IMR-90 (cell line): ENCODE data around the gene GCNT3. TPM values are rescaled to one million over a fixed set of nuclear protein-coding genes. Genes with fewer than 3 reads are reported as not detected.

Experiments used
- ATAC-seq: fragments of 200-7000 bp; cut with Tn5 transposase; 2 replicates; pipeline ENCODE4 v1.9.1; 2020; ENCODE audit warnings: low read depth, mild to moderate bottlenecking, moderate library complexity
- BruUV-seq: library from RNA; stranded (reverse); fragments of 400-500 nt; replicated peaks from 2 replicates; lab custom pipeline; 2021; lab: Mats Ljungman, UMichigan
- CTCF ChIA-PET: fragments of 300-600 bp; formaldehyde crosslinking; extraction: SDS; loops from one replicate; lab custom pipeline; 2021; ENCODE audit warnings: antibody characterized with exemption; lab: Yijun Ruan, JAX
- POLR2A ChIA-PET: fragments of 300-600 bp; sonication (Branson Sonifier 250); formaldehyde crosslinking; loops from one replicate; lab custom pipeline; 2022; ENCODE audit warnings: antibody characterized with exemption; ENCODE audit not compliant: unreplicated experiment; lab: Charles Lee
- DNase-seq: peaks from one replicate; pipeline ENCODE4 v3.0.0; 2013
- H2AFZ ChIP-seq: replicated peaks from 2 replicates; pipeline ENCODE3; 2013; ENCODE audit warnings: low read length, mild to moderate bottlenecking; ENCODE audit not compliant: poor library complexity
- H2AK5ac ChIP-seq: 2 replicates; pipeline ENCODE4 v1.6.1; 2013; ENCODE audit warnings: low read depth, low read length, inconsistent platforms
- H2AK9ac ChIP-seq: replicated peaks from 2 replicates; pipeline ENCODE3; 2013; ENCODE audit warnings: mild to moderate bottlenecking, low read depth, low read length, moderate library complexity; ENCODE audit not compliant: poor library complexity
- H2BK120ac ChIP-seq: 2 replicates; pipeline ENCODE4 v1.6.1; 2013; ENCODE audit warnings: low read depth, low read length, inconsistent platforms
- H2BK15ac ChIP-seq: 3 replicates; pipeline ENCODE4 v1.6.1; 2013; ENCODE audit warnings: low read depth, low read length, inconsistent platforms
- H2BK20ac ChIP-seq: 2 replicates; pipeline ENCODE4 v1.6.1; 2013; ENCODE audit warnings: low read depth, mild to moderate bottlenecking, inconsistent platforms, low read length, moderate library complexity
- H2BK5ac ChIP-seq: 2 replicates; pipeline ENCODE4 v1.6.1; 2013; ENCODE audit warnings: mild to moderate bottlenecking, low read depth, low read length, inconsistent platforms; ENCODE audit not compliant: poor library complexity, severe bottlenecking
- H3K14ac ChIP-seq: replicated peaks from 2 replicates; pipeline ENCODE4 v1.6.1; 2013; ENCODE audit warnings: low read depth, low read length, inconsistent platforms
- H3K18ac ChIP-seq: 2 replicates; pipeline ENCODE4 v1.6.1; 2013; ENCODE audit warnings: low read depth, low read length, control low read depth
- H3K23ac ChIP-seq: 2 replicates; pipeline ENCODE4 v1.6.1; 2013; ENCODE audit warnings: low read depth, low read length, inconsistent platforms
- H3K27ac ChIP-seq: 2 replicates; pipeline ENCODE4 v1.5.1; 2013; ENCODE audit warnings: mild to moderate bottlenecking, control low read depth, low read length; ENCODE audit not compliant: insufficient read depth
- H3K27me3 ChIP-seq: 2 replicates; pipeline ENCODE4 v1.6.1; 2013; ENCODE audit warnings: low read length; ENCODE audit not compliant: control insufficient read depth, insufficient read depth
- H3K36me3 ChIP-seq: 2 replicates; pipeline ENCODE4 v1.6.1; 2013; ENCODE audit warnings: low read length, mixed read lengths; ENCODE audit not compliant: control insufficient read depth, insufficient read depth
- H3K4ac ChIP-seq: 2 replicates; pipeline ENCODE4 v1.6.1; 2013; ENCODE audit warnings: low read depth, low read length, inconsistent platforms
- H3K4me1 ChIP-seq: 2 replicates; pipeline ENCODE4 v1.6.1; 2013; ENCODE audit warnings: low read length, mixed read lengths; ENCODE audit not compliant: control insufficient read depth, insufficient read depth
- H3K4me2 ChIP-seq: 2 replicates; pipeline ENCODE4 v1.6.1; 2013; ENCODE audit warnings: low read depth, mild to moderate bottlenecking, control low read depth, low read length, moderate library complexity
- H3K4me3 ChIP-seq: 2 replicates; pipeline ENCODE4 v1.5.1; 2013; ENCODE audit warnings: low read depth, mild to moderate bottlenecking, control low read depth, low read length, moderate library complexity; ENCODE audit not compliant: insufficient read depth
- H3K56ac ChIP-seq: 2 replicates; pipeline ENCODE4 v1.6.1; 2013; ENCODE audit warnings: low read length, inconsistent platforms; ENCODE audit not compliant: insufficient read depth; ENCODE audit errors: extremely low read depth
- H3K79me1 ChIP-seq, 2 experiments: 2 replicates each; pipeline ENCODE4 v1.6.1; 2013; ENCODE audit warnings: low read length in 2 of 2, inconsistent platforms in 1 of 2, low read depth in 1 of 2
- H3K9ac ChIP-seq: 2 replicates; pipeline ENCODE4 v1.6.1; 2013; ENCODE audit warnings: low read depth, low read length, control low read depth
- H3K9me1 ChIP-seq: 2 replicates; pipeline ENCODE4 v1.6.1; 2013; ENCODE audit warnings: low read length, inconsistent platforms; ENCODE audit not compliant: insufficient read depth
- H3K9me3 ChIP-seq: 2 replicates; pipeline ENCODE4 v1.6.1; 2013; ENCODE audit warnings: low read length; ENCODE audit not compliant: control insufficient read depth, insufficient read depth
- H4K20me1 ChIP-seq: 2 replicates; pipeline ENCODE4 v1.6.1; 2013; ENCODE audit warnings: low read length, inconsistent platforms; ENCODE audit not compliant: insufficient read depth
- H4K5ac ChIP-seq: 2 replicates; pipeline ENCODE4 v1.6.1; 2013; ENCODE audit warnings: mild to moderate bottlenecking, low read depth, low read length, control low read depth
- H4K8ac ChIP-seq, 2 experiments: 2 replicates each; pipeline ENCODE4 v1.6.1; 2013; ENCODE audit warnings: low read depth in 2 of 2, low read length in 2 of 2, control low read depth in 1 of 2, inconsistent platforms in 1 of 2
- H4K91ac ChIP-seq: 2 replicates; pipeline ENCODE4 v1.6.1; 2013; ENCODE audit warnings: low read depth, low read length, inconsistent platforms; ENCODE audit not compliant: insufficient read depth
- CEBPB ChIP-seq: IDR thresholded peaks from 2 replicates; pipeline ENCODE4 v1.6.1; 2012; ENCODE audit warnings: low read depth, low read length, improper control_type of control experiment
- SMC3 ChIP-seq: fragments of 150-350 bp; IDR thresholded peaks from 2 replicates; pipeline ENCODE4 v1.6.1; 2016; ENCODE audit warnings: low read depth, mild to moderate bottlenecking, antibody characterized with exemption, low read length, moderate library complexity
- WGBS, 2 experiments: methylation state at CpG; one replicate each; pipeline versions ENCODE4 v1.1.5 to v1.1.7; 2013; ENCODE audit warnings: missing lambda C conversion rate in 2 of 2; ENCODE audit not compliant: insufficient read length in 1 of 2; ENCODE audit errors: extremely low coverage in 2 of 2; 5-methylcytosine and 5-hydroxymethylcytosine counted together
- dilution Hi-C: fragments of 300-500 bp; cut with HindIII; formaldehyde crosslinking; loops from one replicate; pipeline ENCODE4 v1.14.3; 2018; ENCODE audit warnings: low sequenced_read_pairs; ENCODE audit not compliant: unreplicated experiment
- in situ Hi-C: fragments of 300-500 bp; cut with MboI; formaldehyde crosslinking; loops from 3 replicates; pipeline ENCODE4 v1.14.3; 2019; ENCODE audit warnings: low sequenced_read_pairs, inconsistent platforms, mixed read lengths
- intact Hi-C: fragments of 100-400 bp; cut with micrococcal nuclease; formaldehyde crosslinking; loops from 2 replicates; pipeline ENCODE4 v1.10.0; 2022
- polyA plus RNA-seq, 3 experiments: library from polyadenylated mRNA; depleted of rRNA; stranded (reverse); fragments of >200 nt; gene quantifications; 2 replicates each; pipeline ENCODE4 v1.2.3, GENCODE V29; 2012; ENCODE audit warnings: low replicate concordance in 1 of 3
- total RNA-seq: library from RNA; depleted of rRNA; stranded (reverse); fragments of >200 nt; gene quantifications from 2 replicates; pipeline ENCODE4 v1.2.3, GENCODE V29; 2012

GCNT3 gene
- total and polyA plus RNA-seq, 2 of the 4 experiments (the other 2 are of a cell fraction), result not detected

- H4K20me1 ChIP-seq, result no peaks in the 10 kb centered on the region
- no peak overlapping the region for H2AFZ ChIP-seq
- BruUV-seq, result no TSS peak
- no peak for TF ChIP-seq SMC3
- TF ChIP-seq CEBPB, result 0 out of 2 replicates have a peak, but pooled peaks have one; percentile 32
- H4K8ac ChIP-seq, result no peak overlapping the region
- H2BK5ac ChIP-seq, result no peak overlapping the region
- H4K91ac ChIP-seq, result no peak overlapping the region
- no peak overlapping the region for H2BK120ac ChIP-seq
- no peak overlapping the region for H3K27ac ChIP-seq
- H3K4ac ChIP-seq, result no peak overlapping the region
- DNase-seq (no peak), ATAC-seq (no peak)
- H2AK5ac ChIP-seq, result no peak overlapping the region
- no peak overlapping the region for H4K5ac ChIP-seq
- dilution Hi-C loops, result no loop called here
- no peak overlapping the region for H3K4me3 ChIP-seq
- in situ Hi-C loops, result no loop called here
- H3K9me3 ChIP-seq, result no peaks in the 10 kb centered on the region
- H3K27me3 ChIP-seq, result peaks cover 24% of the 10 kb centered on the region
- no peak overlapping the region for H3K18ac ChIP-seq
- no peak overlapping the region for H3K4me2 ChIP-seq
- no CpG with 5 or more reads among the region's 7 CpGs for WGBS, 2 experiments
- CTCF ChIA-PET, result no interaction called here
- no peaks in the 10 kb centered on the region for H3K36me3 ChIP-seq
- H2BK20ac ChIP-seq, result no peak overlapping the region
- H3K23ac ChIP-seq, result no peak overlapping the region
- no peaks in the 10 kb centered on the region for H3K4me1 ChIP-seq
- intact Hi-C loops, result no loop called here
- H3K9me1 ChIP-seq, result no peaks in the 10 kb centered on the region
- H3K56ac ChIP-seq, result no peak overlapping the region
- H3K79me1 ChIP-seq, result no peaks in the 10 kb centered on the region
- no peak overlapping the region for H2AK9ac ChIP-seq
- POLR2A ChIA-PET, result no interaction called here
- H3K9ac ChIP-seq, result no peak overlapping the region
- no peak overlapping the region for H3K14ac ChIP-seq
- no peak overlapping the region for H2BK15ac ChIP-seq
These were observed 2.6 kb downstream of the GCNT3 start for GRCh38 chr15:59614153-59614552.
